Vagina (tissue), 2 donors: ENCODE results near the gene VMP1.

Experiments used
- CTCF ChIP-seq, 3 experiments: fragments of 450-650 bp in 2 of 3; fragments of 200-600 bp in 1 of 3; sonication (generic) in 1 of 3; IDR thresholded peaks; one replicate each; pipeline ENCODE4 v1.5.1; 2017 to 2019; ENCODE audit warnings: antibody characterized with exemption in 3 of 3, mild to moderate bottlenecking in 2 of 3, moderate library complexity in 2 of 3
- POLR2A ChIP-seq, 2 donors: fragments of 450-650 bp; IDR thresholded peaks; one replicate each; pipeline ENCODE4 v1.6.1; 2017; ENCODE audit warnings: antibody characterized with exemption in 2 of 2, mild to moderate bottlenecking in 2 of 2, moderate library complexity in 2 of 2
- POLR2AphosphoS5 ChIP-seq, 2 donors: sonication (generic); formaldehyde crosslinking; IDR thresholded peaks; one replicate each; pipeline ENCODE4 v1.9.0; 2017; ENCODE audit warnings: antibody characterized with exemption in 2 of 2, mild to moderate bottlenecking in 2 of 2, low read depth in 1 of 2; ENCODE audit not compliant: insufficient read depth in 1 of 2

- TF ChIP-seq CTCF (IDR thresholded peaks at IDR 0.05) (no peak), POLR2A (IDR thresholded peaks at IDR 0.05) (peak in 1 of 2 donors; percentile 72), POLR2AphosphoS5 (IDR thresholded peaks at IDR 0.05; ENCODE audit: insufficient read depth in 1 of 2, low read depth in 1 of 2) (peak; percentile 66 to 100)
These were observed 130.0 kb downstream of the VMP1 start for GRCh38 chr17:59837308-59838051.
